ENCODE data around the gene MLLT6.

MLLT6 gene

GRCh38 chr17:38745545-38745944 lies 40.5 kb downstream of the MLLT6 start:
- DNase-seq = no peak

- DNase-seq = no peak
Measured at GRCh38 chr17:38746004-38746848, 41.2 kb downstream of the MLLT6 start.

GRCh38 chr17:38746849-38747462 lies 41.9 kb downstream of the MLLT6 start:
- DNase-seq = no peak

GRCh38 chr17:38747463-38748148 lies 42.5 kb downstream of the MLLT6 start:
- peak; percentile 46 for DNase-seq

GRCh38 chr17:38748149-38748891 lies 43.2 kb downstream of the MLLT6 start, which contains the start of gene PCGF2:
Gene PCGF2, minus strand, starts transcription at chr17:38748336. Its CDS starts 7,934 bp downstream, at chr17:38740402.
- DNase-seq = no peak

GRCh38 chr17:38748892-38749222 lies 43.8 kb downstream of the MLLT6 start:
- no peak for DNase-seq

GRCh38 chr17:38749223-38750043 lies 44.4 kb downstream of the MLLT6 start:
- DNase-seq = no peak

GRCh38 chr17:38750044-38750311 lies 44.9 kb downstream of the MLLT6 start:
- DNase-seq = no peak

- DNase-seq = peak; percentile 31
Measured at GRCh38 chr17:38750312-38751121, 45.4 kb downstream of the MLLT6 start.

- DNase-seq = no peak
Measured at GRCh38 chr17:38751144-38751807, 46.2 kb downstream of the MLLT6 start.

GRCh38 chr17:38751808-38752307 lies 46.8 kb downstream of the MLLT6 start:
- peak; percentile 84 for DNase-seq

- peak; percentile 98 for DNase-seq
Measured at GRCh38 chr17:38752308-38753070, 47.4 kb downstream of the MLLT6 start, which contains the start of gene PSMB3. Gene PSMB3, plus strand, starts transcription at chr17:38752741. Its CDS starts 86 bp downstream, at chr17:38752827.

GRCh38 chr17:38753071-38753506 lies 48.0 kb downstream of the MLLT6 start:
- DNase-seq = no peak

GRCh38 chr17:38761612-38762011 lies 56.5 kb downstream of the MLLT6 start:
- DNase-seq = peak; percentile 41

GRCh38 chr17:38762231-38762630 lies 57.2 kb downstream of the MLLT6 start:
- DNase-seq = no peak

GRCh38 chr17:38766341-38766740 lies 61.3 kb downstream of the MLLT6 start:
- no peak for DNase-seq

- no peak for DNase-seq
Measured at GRCh38 chr17:38768417-38768816, 63.3 kb downstream of the MLLT6 start.

GRCh38 chr17:38773258-38773657 lies 68.2 kb downstream of the MLLT6 start:
- no peak for DNase-seq

GRCh38 chr17:38777641-38778250 lies 72.7 kb downstream of the MLLT6 start:
- no peak for DNase-seq

Measured in CD4-positive, alpha-beta T cell treated with Interleukin-17A for 4 hours (primary cell).